PC-3 (cell line): ENCODE measurements around the gene SULT1A1. TPM values are rescaled to one million over a fixed set of nuclear protein-coding genes. Genes with fewer than 3 reads are reported as not detected.

Experiments
- ATAC-seq: fragments of 200-7000 bp; cut with Tn5 transposase; 2 replicates; pipeline ENCODE4 v1.9.1; 2020; ENCODE audit warnings: mild to moderate bottlenecking, moderate library complexity
- BruUV-seq: library from RNA; stranded (reverse); fragments of 400-500 nt; replicated peaks from 2 replicates; lab custom pipeline; 2021; lab: Mats Ljungman, UMichigan
- CTCF ChIA-PET: fragments of 300-600 bp; sonication (Branson Sonifier 250); formaldehyde crosslinking; loops from one replicate; lab custom pipeline; 2022; ENCODE audit warnings: antibody characterized with exemption; lab: Charles Lee
- POLR2A ChIA-PET: fragments of 300-600 bp; sonication (Branson Sonifier 250); formaldehyde crosslinking; loops from one replicate; lab custom pipeline; 2022; ENCODE audit warnings: antibody characterized with exemption; ENCODE audit not compliant: unreplicated experiment; lab: Charles Lee
- DNase-seq: peaks from one replicate; pipeline ENCODE4 v3.0.0-alpha.2; 2015
- H2AFZ ChIP-seq: fragments of 300-600 bp; sonication (generic); 2 replicates; pipeline ENCODE4 v1.6.0; 2016; ENCODE audit warnings: antibody characterized with exemption, low read length
- H3F3A ChIP-seq: fragments of 300-600 bp; sonication (generic); one replicate; pipeline ENCODE4 v1.6.0; 2017; ENCODE audit warnings: antibody characterized with exemption, low read length, control low read depth, mild to moderate bottlenecking; ENCODE audit not compliant: unreplicated experiment
- H3K27ac ChIP-seq: fragments of 300-600 bp; sonication (generic); 2 replicates; pipeline ENCODE4 v1.5.1; 2016; ENCODE audit warnings: mild to moderate bottlenecking, low read length
- H3K27me3 ChIP-seq: fragments of 300-600 bp; sonication (generic); 2 replicates; pipeline ENCODE4 v1.6.1; 2016; ENCODE audit warnings: low read length, mixed read lengths
- H3K36me3 ChIP-seq: fragments of 300-600 bp; sonication (generic); 2 replicates; pipeline ENCODE4 v1.6.1; 2016; ENCODE audit warnings: low read depth, mixed run types, low read length, mixed read lengths
- H3K4me1 ChIP-seq: fragments of 300-600 bp; sonication (generic); 2 replicates; pipeline ENCODE4 v1.5.1; 2016; ENCODE audit warnings: low read length; ENCODE audit not compliant: insufficient read depth
- H3K4me2 ChIP-seq: fragments of 300-600 bp; sonication (generic); 2 replicates; pipeline ENCODE4 v1.6.0; 2016; ENCODE audit warnings: low read length
- H3K4me3 ChIP-seq: fragments of 300-600 bp; sonication (generic); 2 replicates; pipeline ENCODE4 v1.5.1; 2016; ENCODE audit warnings: mild to moderate bottlenecking, low read length, mixed read lengths
- H3K79me2 ChIP-seq: fragments of 300-600 bp; sonication (generic); 2 replicates; pipeline ENCODE4 v1.6.1; 2017; ENCODE audit warnings: low read length, mixed read lengths
- H3K9ac ChIP-seq: fragments of 300-600 bp; sonication (generic); 2 replicates; pipeline ENCODE4 v1.6.0; 2016; ENCODE audit warnings: mild to moderate bottlenecking, low read length
- H3K9me2 ChIP-seq: fragments of 300-600 bp; sonication (generic); replicated peaks from 2 replicates; pipeline ENCODE4 v1.6.1; 2016; ENCODE audit warnings: mixed run types, low read length, mixed read lengths
- H3K9me3 ChIP-seq: fragments of 300-600 bp; sonication (generic); 2 replicates; pipeline ENCODE4 v1.6.1; 2016; ENCODE audit warnings: low read length, mixed read lengths
- H4K20me1 ChIP-seq: fragments of 300-600 bp; sonication (generic); 2 replicates; pipeline ENCODE4 v1.6.1; 2016; ENCODE audit warnings: low read length, mixed read lengths
- CTCF ChIP-seq: fragments of 300-600 bp; sonication (generic); conservative IDR thresholded peaks from 2 replicates; pipeline ENCODE4 v1.5.1; 2017; ENCODE audit warnings: antibody characterized with exemption, low read depth, mild to moderate bottlenecking, low read length
- EZH2 ChIP-seq: fragments of 300-600 bp; sonication (generic); IDR thresholded peaks from one replicate; pipeline ENCODE4 v1.6.1; 2017; ENCODE audit warnings: antibody characterized with exemption, mild to moderate bottlenecking, low read length; ENCODE audit not compliant: unreplicated experiment
- EZH2phosphoT487 ChIP-seq: fragments of 300-600 bp; sonication (generic); IDR thresholded peaks from 2 replicates; pipeline ENCODE4 v1.6.1; 2018; ENCODE audit warnings: mild to moderate bottlenecking, antibody characterized with exemption, low read length, borderline replicate concordance
- intact Hi-C: fragments of 100-400 bp; cut with micrococcal nuclease; formaldehyde crosslinking; loops from 2 replicates; pipeline ENCODE4 v1.9.0; 2023
- total RNA-seq: library from RNA; depleted of rRNA; stranded (reverse); fragments of >200 nt; gene quantifications from 2 replicates; pipeline ENCODE4 v1.2.3, GENCODE V29; 2014

Gene SULT1A1
- total RNA-seq, 1 experiment from 2014 or later = 2.9 TPM

DNA sequence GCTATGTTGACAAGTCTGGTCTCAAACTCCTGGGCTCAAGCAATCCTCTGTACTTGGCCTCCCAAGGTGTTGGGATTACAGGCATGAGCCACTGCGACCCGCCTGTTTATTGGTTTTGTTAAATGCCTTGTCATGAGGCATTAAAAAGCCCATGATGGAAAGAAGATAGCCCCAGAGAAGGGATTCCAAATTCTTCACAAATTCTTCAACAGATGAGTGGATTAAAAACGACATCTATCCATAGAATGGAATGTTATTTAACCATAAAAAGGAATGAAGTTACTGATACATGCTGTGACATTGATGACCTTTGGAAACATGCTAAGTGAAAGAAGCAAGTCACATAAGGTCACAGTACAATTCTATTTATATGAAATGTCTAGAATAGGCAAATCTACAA, 51.4 kb downstream of the SULT1A1 start:
- no peak overlapping the region for H3K4me2 ChIP-seq
- H3K36me3 ChIP-seq = no peaks in the 10 kb centered on the region
- no peaks in the 10 kb centered on the region for H4K20me1 ChIP-seq
- no peaks in the 10 kb centered on the region for H3F3A ChIP-seq
- ChIA-PET CTCF (no interaction called here), POLR2A (no interaction called here)
- no peak overlapping the region for H2AFZ ChIP-seq
- H3K9me2 ChIP-seq = no peaks in the 10 kb centered on the region
- H3K9me3 ChIP-seq = no peaks in the 10 kb centered on the region
- no peaks in the 10 kb centered on the region for H3K27me3 ChIP-seq
- H3K4me3 ChIP-seq = no peak overlapping the region
- ATAC-seq = no peak
- H3K79me2 ChIP-seq = peaks cover 12% of the 10 kb centered on the region
- intact Hi-C loops = no loop called here
- no TSS peak for BruUV-seq
- H3K27ac ChIP-seq = no peak overlapping the region
- H3K9ac ChIP-seq = no peak overlapping the region
- peaks cover 6% of the 10 kb centered on the region; the same call in 1 of the 2 replicates for H3K4me1 ChIP-seq
- TF ChIP-seq CTCF (no peak), EZH2 (no peak), EZH2phosphoT487 (no peak)
- DNase-seq = no peak

- POLR2A ChIA-PET = no interaction called here
- no TSS peak for BruUV-seq
Observed at GRCh38 chr16:28556914-28557320, 52.9 kb downstream of the SULT1A1 start.

More at GRCh38 chr16:28556914-28557320, 52.9 kb downstream of the SULT1A1 start:
- intact Hi-C loops = no loop called here
- H4K20me1 ChIP-seq = no peaks in the 10 kb centered on the region
- H3K4me3 ChIP-seq = no peak overlapping the region
- no peaks in the 10 kb centered on the region for H3K27me3 ChIP-seq
- no peak overlapping the region for H3K27ac ChIP-seq
- no peaks in the 10 kb centered on the region for H3K9me2 ChIP-seq
- TF ChIP-seq EZH2 (no peak), CTCF (no peak), EZH2phosphoT487 (no peak)
- peaks cover 6% of the 10 kb centered on the region; the same call in 1 of the 2 replicates for H3K4me1 ChIP-seq
- no peak for ATAC-seq
- no peak overlapping the region for H2AFZ ChIP-seq
- H3K4me2 ChIP-seq = no peak overlapping the region
- no peak for DNase-seq
- peaks cover 12% of the 10 kb centered on the region for H3K79me2 ChIP-seq
- no peaks in the 10 kb centered on the region for H3K36me3 ChIP-seq
- H3K9me3 ChIP-seq = no peaks in the 10 kb centered on the region
- CTCF ChIA-PET = no interaction called here
- no peaks in the 10 kb centered on the region for H3F3A ChIP-seq
- H3K9ac ChIP-seq = no peak overlapping the region
